ENCODE data around the gene GBP5.

GBP5 gene

DNA sequence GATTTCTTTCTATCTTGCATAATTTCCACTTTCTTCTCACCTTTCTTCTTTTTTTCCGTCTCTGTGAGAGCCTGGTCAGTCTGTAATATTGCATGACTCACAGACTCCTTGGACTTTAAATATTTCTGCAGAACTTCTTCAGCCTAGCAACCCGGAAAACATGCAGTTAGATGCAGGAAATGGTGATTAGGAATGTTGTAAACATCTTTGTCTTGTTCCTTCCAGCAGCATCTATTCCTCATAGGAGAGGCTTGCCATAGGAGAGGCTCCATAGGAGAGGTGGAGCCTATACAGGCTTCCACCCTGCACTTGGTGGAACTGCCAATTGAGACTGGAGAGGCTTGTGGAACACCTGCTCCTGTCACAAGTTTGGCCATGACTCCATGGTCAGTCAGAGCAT, 10.0 kb downstream of the GBP5 start:
- peaks cover 3% of the 10 kb centered on the region for H3K27me3 ChIP-seq (ENCODE audit: insufficient read depth, low read depth, severe bottlenecking)
- no peaks in the 10 kb centered on the region for H3K9me3 ChIP-seq (ENCODE audit: severe bottlenecking)
- no peak for DNase-seq
- no peaks in the 10 kb centered on the region for H3K36me3 ChIP-seq
- H3K27ac ChIP-seq, result no peak overlapping the region
- H3K4me3 ChIP-seq (ENCODE audit: low read depth, low read length), result no peak overlapping the region
- TF ChIP-seq, protein P1, sequence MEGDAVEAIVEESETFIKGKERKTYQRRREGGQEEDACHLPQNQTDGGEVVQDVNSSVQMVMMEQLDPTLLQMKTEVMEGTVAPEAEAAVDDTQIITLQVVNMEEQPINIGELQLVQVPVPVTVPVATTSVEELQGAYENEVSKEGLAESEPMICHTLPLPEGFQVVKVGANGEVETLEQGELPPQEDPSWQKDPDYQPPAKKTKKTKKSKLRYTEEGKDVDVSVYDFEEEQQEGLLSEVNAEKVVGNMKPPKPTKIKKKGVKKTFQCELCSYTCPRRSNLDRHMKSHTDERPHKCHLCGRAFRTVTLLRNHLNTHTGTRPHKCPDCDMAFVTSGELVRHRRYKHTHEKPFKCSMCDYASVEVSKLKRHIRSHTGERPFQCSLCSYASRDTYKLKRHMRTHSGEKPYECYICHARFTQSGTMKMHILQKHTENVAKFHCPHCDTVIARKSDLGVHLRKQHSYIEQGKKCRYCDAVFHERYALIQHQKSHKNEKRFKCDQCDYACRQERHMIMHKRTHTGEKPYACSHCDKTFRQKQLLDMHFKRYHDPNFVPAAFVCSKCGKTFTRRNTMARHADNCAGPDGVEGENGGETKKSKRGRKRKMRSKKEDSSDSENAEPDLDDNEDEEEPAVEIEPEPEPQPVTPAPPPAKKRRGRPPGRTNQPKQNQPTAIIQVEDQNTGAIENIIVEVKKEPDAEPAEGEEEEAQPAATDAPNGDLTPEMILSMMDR (IDR thresholded peaks at IDR 0.05; ENCODE audit: low read depth, low read length), result no peak

GRCh38 chr1:89261926-89262515, 10.6 kb downstream of the GBP5 start:
- Histone ChIP-seq H3K4me3 (ENCODE audit: low read depth, low read length) (no peak overlapping the region), H3K9me3 (ENCODE audit: severe bottlenecking) (no peaks in the 10 kb centered on the region), H3K27ac (no peak overlapping the region), H3K27me3 (ENCODE audit: insufficient read depth, low read depth, severe bottlenecking) (peaks cover 3% of the 10 kb centered on the region), H3K36me3 (no peaks in the 10 kb centered on the region)
- no peak for DNase-seq
- TF ChIP-seq, protein P1 (IDR thresholded peaks at IDR 0.05; ENCODE audit: low read depth, low read length), result no peak

DNA sequence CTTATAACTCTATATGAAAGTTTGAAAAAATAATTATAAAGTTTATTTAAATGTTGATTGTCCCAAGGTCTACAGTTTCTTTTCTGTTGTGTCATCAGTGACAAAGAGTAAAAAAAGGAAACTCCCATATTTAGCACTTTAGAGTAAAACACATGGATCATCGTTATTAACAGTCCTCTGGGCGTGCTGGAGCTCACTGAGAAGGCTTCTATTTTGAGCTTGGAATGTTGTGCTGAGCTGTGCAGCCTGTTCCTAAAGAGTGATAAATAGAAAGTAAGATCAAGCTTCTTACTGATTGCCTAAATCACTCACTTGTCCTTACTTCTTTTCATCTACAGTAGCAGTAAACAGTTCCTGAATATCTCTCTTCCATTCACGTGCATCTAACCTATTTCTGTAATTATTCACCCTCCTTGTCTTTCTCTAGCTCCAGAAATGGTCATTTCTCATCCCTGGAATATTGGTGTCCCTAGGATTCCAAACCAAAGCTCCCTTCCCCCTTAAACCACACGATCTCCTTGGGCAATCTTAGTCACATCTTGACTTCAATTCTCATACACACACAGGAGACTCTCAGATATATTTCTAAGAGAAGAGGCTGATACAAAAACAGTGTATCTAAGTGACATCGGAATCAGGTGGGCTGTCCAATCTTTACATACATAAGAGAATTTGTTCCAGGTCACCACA, 11.9 kb downstream of the GBP5 start:
- Histone ChIP-seq H3K27me3 (ENCODE audit: insufficient read depth, low read depth, severe bottlenecking) (no peaks in the 10 kb centered on the region), H3K27ac (no peak overlapping the region), H3K36me3 (no peaks in the 10 kb centered on the region), H3K4me3 (ENCODE audit: low read depth, low read length) (no peak overlapping the region), H3K9me3 (ENCODE audit: severe bottlenecking) (no peaks in the 10 kb centered on the region)
- TF ChIP-seq, protein P1 (IDR thresholded peaks at IDR 0.05; ENCODE audit: low read depth, low read length), result no peak
- no peak for DNase-seq

GRCh38 chr1:89260042-89260441, 12.6 kb downstream of the GBP5 start:
- DNase-seq, result peak; percentile 34
- Histone ChIP-seq H3K36me3 (no peaks in the 10 kb centered on the region), H3K27me3 (ENCODE audit: insufficient read depth, low read depth, severe bottlenecking) (no peaks in the 10 kb centered on the region), H3K27ac (no peak overlapping the region), H3K4me3 (ENCODE audit: low read depth, low read length) (no peak overlapping the region), H3K9me3 (ENCODE audit: severe bottlenecking) (no peaks in the 10 kb centered on the region)
- TF ChIP-seq, protein P1 (IDR thresholded peaks at IDR 0.05; ENCODE audit: low read depth, low read length), result no peak

DNA sequence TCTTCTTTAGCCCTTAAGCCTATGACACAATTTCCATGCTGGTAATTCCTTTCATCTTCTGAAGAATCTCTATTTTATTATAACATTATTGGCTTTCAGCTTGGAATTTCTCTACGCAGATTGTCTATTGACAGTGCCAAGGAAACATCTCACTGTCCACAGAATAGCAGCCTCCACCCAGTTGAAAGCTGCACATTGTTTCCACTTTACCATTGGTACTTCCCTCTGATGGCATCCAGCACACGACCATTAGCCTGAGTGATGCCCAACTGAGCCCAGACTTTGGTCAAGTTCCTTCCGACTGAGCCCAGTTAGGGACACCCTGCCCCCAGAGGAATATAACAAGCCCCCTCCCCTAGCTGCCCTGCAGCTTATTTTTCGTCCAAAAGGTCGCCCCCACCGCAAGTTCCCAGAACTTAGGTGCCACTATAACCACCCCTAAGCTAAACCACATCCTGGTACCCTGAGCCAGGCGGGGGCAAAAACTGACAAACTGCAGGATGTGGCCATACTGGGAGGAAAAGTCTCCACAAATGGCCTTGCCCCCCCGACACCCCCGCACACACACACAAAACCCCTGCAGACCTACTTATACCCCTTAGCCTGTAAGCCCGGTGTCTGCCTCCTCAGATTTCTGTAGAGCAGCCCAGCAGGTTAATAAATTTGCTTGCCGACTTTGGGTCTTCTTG, 13.2 kb downstream of the GBP5 start:
- no peak for DNase-seq
- TF ChIP-seq, protein P1 (IDR thresholded peaks at IDR 0.05; ENCODE audit: low read depth, low read length), result no peak
- no peaks in the 10 kb centered on the region for H3K27me3 ChIP-seq (ENCODE audit: insufficient read depth, low read depth, severe bottlenecking)
- H3K4me3 ChIP-seq (ENCODE audit: low read depth, low read length), result no peak overlapping the region
- no peaks in the 10 kb centered on the region for H3K36me3 ChIP-seq
- H3K9me3 ChIP-seq (ENCODE audit: severe bottlenecking), result no peaks in the 10 kb centered on the region
- H3K27ac ChIP-seq, result no peak overlapping the region
